Adipocyte (in vitro differentiated cells): ENCODE results near the gene ATG101.
"Not testable (repeated sequence)": the region's sequence is repeated elsewhere in the genome, so short reads cannot be mapped to it uniquely, and the experiment has no call there.

Experiments used
- DNase-seq: peaks from one replicate; pipeline ENCODE4 v3.0.0-alpha.2; 2015; ENCODE audit warnings: low read depth
- H3K27me3 ChIP-seq: replicated peaks from 2 replicates; pipeline ENCODE4 v1.7.0; 2013; ENCODE audit warnings: mild to moderate bottlenecking, low read length, moderate library complexity; ENCODE audit not compliant: control insufficient read depth, insufficient read depth
- H3K36me3 ChIP-seq: 2 replicates; pipeline ENCODE4 v1.7.0; 2013; ENCODE audit warnings: low read length, mild to moderate bottlenecking, moderate library complexity; ENCODE audit not compliant: control insufficient read depth, insufficient read depth, severe bottlenecking
- H3K4me1 ChIP-seq: 2 replicates; pipeline ENCODE4 v1.7.0; 2013; ENCODE audit warnings: mild to moderate bottlenecking, low read length, moderate library complexity; ENCODE audit not compliant: control insufficient read depth, insufficient read depth
- H3K4me3 ChIP-seq: 2 replicates; pipeline ENCODE4 v1.7.0; 2013; ENCODE audit warnings: mild to moderate bottlenecking, low read length, moderate library complexity
- H3K9ac ChIP-seq: 2 replicates; pipeline ENCODE4 v1.7.0; 2013; ENCODE audit warnings: mild to moderate bottlenecking, low read length, moderate library complexity
- H3K9me3 ChIP-seq: 2 replicates; pipeline ENCODE4 v1.7.0; 2013; ENCODE audit warnings: mild to moderate bottlenecking, low read length, moderate library complexity; ENCODE audit not compliant: control insufficient read depth

The ATG101 gene

DNA sequence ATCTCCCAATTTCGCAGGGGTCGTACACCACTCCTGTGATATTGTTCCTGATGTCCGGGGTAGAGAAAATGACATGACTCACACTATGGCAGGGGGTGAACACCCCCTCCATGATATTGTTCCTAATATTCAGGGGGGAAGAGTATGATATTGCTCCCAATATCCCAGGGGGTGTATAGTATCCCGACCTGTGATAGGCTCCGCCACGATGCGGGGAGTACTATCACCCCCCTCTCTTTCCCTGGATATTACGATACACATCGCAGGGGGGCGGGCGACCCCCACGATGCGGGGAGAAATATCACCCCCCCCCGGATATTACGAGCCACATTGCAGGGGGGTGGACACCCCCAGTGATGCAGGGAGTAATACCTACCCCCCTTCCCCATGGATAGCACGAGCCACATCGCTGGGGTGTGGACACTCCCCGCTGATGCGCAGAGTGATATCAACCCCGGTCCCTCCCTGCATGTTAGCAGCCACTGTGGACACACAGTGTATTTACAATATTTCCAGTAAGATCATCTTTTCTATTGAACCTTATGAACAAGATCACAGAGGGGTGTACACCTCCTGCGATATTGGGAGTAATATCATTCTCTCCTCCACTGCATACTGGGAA lies 27.4 kb downstream of the ATG101 start:
- Histone ChIP-seq H3K4me3 (no peak overlapping the region), H3K36me3 (no peaks in the 10 kb centered on the region), H3K4me1 (no peaks in the 10 kb centered on the region), H3K9me3 (peaks cover 3% of the 10 kb centered on the region), H3K27me3 (peaks cover 26% of the 10 kb centered on the region), H3K9ac (no peak overlapping the region)
- no peak for DNase-seq

DNA sequence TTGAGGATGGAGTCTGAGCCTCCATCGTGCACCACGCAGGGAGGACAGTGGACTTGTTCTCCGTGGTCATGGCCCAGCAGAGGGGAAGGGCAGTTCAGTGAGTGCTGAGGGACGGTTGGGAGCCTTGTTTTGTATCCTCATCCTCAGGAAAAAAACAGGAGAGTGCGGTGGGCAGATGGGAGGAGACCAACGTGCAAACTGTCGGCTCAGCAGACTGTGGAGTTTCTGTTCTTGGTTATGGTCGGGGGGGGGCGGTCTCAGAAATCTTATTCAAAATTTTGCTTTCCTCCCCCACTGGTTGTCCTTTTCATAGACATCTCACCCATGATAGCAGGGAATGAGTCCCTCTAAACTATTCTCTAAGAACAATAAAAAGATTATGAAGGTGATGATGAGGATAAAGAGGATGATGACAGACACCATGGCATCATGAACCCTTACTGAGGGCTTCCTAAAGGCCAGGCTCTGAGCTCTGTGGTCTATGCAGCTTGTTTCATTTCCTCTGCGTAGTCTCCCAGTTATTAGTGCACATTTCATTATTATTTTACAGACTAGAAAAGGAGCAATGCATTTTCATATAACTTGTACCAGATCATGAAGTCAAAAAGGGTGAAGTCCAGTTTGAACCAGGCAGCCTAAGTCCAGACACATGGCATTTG lies 34.8 kb downstream of the ATG101 start:
- not testable (repeated sequence) for H3K9me3 ChIP-seq, DNase-seq
- peaks cover 13% of the 10 kb centered on the region for H3K27me3 ChIP-seq

DNA sequence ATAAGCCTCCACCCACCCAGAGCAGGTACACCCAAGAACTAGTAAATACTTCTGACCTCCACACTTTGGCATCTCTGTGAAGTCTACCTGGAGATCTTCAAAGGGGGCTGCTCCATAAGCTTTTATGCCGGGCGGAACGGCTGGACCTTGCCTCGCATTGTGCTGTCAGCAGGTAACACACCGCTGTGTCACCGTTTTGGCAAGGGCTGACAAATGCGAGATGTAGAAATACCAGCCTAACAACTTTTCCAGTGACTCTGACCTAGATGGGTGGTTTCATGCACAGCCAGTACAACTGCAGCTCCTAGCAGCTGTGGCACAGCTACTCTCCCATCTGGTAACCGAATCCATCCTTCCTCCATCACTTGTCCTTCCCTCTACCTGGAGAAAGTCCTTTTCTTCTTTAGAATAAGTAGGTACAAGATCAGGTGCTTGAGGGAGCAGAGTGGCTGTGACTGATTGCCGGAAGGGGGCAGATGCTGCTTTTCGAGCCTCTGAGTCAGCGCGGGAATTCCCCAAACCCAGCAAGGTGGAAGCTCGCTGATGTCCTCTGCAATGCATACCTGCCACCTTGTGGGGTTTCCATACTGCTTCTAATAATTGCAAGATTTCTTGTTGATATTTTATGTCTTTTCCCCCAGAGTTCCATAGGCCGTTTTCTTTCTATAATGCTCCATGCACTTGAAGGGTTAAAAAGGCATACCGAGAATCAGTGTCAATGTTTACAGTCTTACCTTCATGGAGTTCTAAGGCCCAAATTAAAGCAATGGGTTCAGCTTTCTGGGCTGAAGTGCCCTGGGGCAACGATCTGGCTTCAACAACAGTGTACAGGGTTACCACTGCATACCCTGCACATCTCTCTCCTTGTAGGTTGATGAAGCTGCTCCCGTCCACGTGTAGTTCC lies 46.7 kb downstream of the ATG101 start:
- H3K27me3 ChIP-seq, result peaks cover 15% of the 10 kb centered on the region
- not testable (repeated sequence) for DNase-seq

More for the DNA sequence above, 34.8 kb downstream of the ATG101 start:
- H3K36me3 ChIP-seq, H3K4me3 ChIP-seq, H3K4me1 ChIP-seq, H3K9ac ChIP-seq: not testable (repeated sequence)

DNA sequence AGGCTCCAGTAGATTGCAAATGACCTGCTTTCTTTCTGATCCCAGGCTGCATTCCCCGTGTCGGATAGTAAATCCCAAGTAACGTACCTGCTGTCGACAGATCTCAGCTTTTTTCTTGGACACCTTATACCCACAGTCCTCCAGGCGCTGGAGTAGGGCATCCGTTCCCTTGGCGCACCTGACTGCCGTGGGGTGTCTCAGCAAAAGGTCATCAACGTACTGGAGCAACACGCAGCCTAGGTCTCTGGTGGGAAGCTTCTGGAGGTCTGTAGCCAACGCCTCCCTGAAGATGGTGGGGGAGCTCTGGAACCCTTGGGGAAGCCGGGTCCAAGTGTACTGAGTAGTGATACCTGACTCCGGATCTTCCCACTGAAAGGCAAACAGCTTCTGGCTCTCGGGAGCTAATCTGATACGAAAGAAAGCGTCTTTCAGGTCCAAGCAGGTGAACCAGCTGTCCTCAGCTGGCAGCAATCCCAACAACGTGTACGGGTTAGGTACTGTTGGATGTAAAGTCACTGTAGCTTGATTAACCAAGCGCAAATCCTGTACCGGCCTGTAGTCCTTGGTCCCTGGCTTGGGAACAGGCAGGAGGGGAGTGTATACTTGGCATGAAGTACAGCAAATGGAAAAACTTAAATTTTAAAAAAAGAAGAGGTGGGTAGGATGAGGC lies 48.2 kb downstream of the ATG101 start:
- not testable (repeated sequence) for H3K4me3 ChIP-seq, H3K36me3 ChIP-seq, DNase-seq, H3K9ac ChIP-seq, H3K27me3 ChIP-seq, H3K4me1 ChIP-seq, H3K9me3 ChIP-seq

More for the DNA sequence above, 46.7 kb downstream of the ATG101 start:
- H3K9ac ChIP-seq, H3K4me1 ChIP-seq, H3K36me3 ChIP-seq, H3K4me3 ChIP-seq, H3K9me3 ChIP-seq: not testable (repeated sequence)

DNA sequence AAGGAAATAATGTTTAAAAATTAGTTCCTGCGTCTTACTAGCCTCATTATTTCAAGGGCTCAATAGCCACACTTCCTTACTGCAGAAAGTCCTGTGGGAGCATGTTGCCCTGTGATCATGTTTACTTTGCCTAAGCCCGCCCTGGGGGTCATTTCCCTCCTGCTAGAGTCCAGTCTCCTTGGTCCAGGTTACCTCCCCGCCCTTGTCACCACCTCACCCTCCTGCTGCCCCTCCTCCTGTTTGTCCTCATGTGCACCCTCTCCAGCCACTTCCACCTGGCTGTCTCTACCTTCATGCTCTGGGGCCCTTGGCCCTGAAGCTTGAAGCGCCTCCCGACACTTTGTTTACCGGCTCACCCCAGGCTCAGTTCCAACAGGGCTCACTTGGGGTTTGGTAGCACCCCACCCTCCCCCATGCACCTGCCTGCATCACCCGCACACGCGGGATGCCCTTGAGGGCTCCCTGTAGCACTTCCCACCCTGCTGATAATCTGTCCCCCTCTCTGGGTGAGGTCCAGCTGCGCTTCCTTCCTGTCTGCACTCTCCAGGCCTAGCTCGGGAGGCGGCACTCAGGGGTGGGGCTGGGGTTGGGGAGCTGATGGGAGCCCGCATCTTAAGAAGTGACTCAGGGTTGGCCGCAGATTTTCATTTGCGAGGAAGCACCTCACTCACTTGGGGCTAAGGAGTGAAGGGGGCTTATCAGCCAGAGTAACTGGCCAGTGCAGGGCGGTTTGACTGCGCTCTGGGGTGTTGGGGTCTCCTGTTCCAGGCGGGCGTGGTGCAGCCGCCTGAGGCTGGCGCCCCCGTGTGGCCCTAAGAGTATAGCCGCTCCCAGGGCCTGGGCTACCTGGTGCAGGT lies 49.8 kb downstream of the ATG101 start:
- peak; percentile 28 for DNase-seq
- Histone ChIP-seq H3K9me3 (no peaks in the 10 kb centered on the region), H3K27me3 (peaks cover 8% of the 10 kb centered on the region), H3K9ac (no peak overlapping the region), H3K4me1 (no peaks in the 10 kb centered on the region), H3K36me3 (no peaks in the 10 kb centered on the region), H3K4me3 (no peak overlapping the region)

DNA sequence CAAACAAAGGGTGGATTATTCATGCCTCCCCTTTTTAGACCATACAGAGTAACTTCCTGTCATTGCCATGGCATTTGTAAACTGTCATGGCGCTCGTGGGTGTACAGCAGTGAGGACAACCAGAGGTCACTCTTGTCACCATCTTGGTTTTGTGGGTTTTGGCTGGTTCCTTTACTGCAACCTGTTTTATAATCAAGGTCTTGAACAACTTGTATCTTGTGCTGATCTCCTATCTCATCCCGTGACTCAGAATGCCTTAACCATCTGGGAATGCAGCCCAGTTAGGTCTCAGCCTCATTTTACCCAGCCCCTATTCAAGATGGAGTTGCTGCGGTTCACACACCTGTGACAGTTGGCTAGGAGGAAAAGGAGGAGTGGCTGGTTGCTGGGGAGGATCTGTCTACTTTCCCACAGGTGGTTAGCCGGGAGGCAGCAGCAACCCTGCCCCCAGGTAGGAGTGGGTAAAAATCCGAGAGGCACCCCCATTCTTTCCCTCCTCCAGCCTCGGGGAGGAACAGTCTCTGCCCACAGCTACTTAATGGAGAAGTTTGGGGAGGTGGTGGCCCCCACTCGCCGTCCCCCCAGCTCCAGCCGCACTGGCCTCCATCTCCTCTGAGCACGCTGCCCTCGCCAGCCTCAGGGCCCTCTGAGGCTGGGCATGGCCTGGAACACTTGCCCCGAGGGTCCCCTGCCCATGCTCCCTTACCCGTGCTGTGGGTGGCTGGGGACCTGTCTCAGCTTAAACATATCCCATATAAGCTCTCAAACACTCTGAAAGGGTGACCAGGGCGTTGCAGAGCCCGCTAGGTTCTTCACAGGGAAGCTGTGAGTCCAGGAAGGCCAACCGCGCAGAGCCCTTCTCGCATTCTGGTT lies 51.4 kb downstream of the ATG101 start:
- H3K27me3 ChIP-seq, result peaks cover 11% of the 10 kb centered on the region
- no peaks in the 10 kb centered on the region for H3K4me1 ChIP-seq
- H3K36me3 ChIP-seq, result no peaks in the 10 kb centered on the region
- DNase-seq, result no peak
- no peak overlapping the region for H3K4me3 ChIP-seq
- no peak overlapping the region for H3K9ac ChIP-seq
- H3K9me3 ChIP-seq, result no peaks in the 10 kb centered on the region

DNA sequence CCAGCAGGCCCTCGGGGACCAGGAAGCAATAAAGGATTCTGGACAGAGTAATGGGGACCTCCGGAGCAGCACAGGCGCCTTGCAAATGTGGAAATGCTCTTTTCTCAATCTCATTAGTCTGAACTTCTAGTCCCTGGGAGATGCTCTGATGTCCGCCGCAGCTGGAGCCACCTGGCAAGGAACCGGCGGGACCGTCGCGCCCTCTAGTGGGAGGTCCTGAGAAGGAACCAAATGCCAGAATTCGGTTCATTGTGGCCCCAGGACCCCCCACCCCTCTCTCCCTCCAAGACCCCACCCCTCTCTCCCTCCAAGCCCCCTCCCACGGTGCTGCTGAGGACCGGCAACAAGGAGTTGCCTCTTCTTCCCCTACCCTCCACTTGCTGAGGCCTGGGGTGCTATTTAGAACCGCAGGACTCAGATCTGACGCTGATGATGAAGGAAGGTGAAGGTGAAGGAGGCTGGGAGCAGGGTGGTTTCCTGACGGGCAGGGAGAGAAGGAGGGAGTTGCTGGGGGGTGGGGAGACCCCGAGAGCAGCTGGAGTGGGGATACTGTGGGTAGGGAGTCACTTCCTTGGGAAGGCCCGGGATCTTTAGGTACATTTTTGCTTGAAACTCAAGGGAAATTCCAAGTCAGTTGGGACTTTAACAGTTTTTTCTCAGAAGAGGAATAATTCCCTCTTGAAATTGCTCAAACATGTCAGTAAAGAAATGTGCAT lies 52.2 kb downstream of the ATG101 start:
- Histone ChIP-seq H3K9me3 (no peaks in the 10 kb centered on the region), H3K27me3 (peaks cover 11% of the 10 kb centered on the region), H3K4me1 (no peaks in the 10 kb centered on the region), H3K4me3 (no peak overlapping the region), H3K9ac (no peak overlapping the region), H3K36me3 (no peaks in the 10 kb centered on the region)
- peak; percentile 75 for DNase-seq

DNA sequence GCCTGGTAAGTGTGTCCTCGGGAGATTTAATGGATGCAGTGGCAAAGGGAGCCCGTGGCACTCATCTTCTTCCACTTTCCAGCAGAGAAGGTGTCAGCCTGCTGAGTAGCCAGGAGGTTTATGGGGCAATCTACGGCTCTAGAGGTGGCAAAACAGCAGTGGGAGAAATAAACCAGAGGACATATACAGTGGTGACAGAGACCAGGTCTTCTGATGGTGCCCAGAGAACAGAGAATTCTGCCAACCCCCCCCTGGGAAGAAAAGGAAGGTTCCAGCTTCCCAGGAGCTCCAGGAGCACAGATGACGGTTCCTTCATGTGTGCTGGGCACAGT lies 52.7 kb downstream of the ATG101 start:
- Histone ChIP-seq H3K9ac (no peak overlapping the region), H3K4me3 (no peak overlapping the region), H3K9me3 (no peaks in the 10 kb centered on the region), H3K27me3 (peaks cover 11% of the 10 kb centered on the region), H3K4me1 (no peaks in the 10 kb centered on the region), H3K36me3 (no peaks in the 10 kb centered on the region)
- DNase-seq, result no peak

DNA sequence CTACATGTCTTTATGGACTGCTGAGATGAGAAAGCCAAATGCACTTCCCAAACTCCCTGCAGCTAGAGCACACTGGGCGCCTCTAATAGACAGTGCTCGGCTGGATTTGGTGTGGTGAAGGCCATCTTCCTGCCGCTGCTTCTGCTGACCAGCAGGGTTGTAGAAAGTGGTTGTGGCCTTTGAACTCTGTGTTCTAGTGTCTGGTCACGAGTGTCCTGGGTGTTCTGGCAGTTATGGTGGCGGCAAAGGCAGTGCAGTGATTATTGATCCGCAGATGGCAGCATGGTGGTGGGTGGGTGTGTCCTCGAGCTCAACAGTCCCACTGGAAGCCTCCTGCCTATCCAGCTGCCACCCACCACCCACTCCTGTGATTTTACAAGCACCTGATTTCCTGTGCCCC lies 53.1 kb downstream of the ATG101 start:
- no peak overlapping the region for H3K4me3 ChIP-seq
- H3K27me3 ChIP-seq, result peaks cover 7% of the 10 kb centered on the region
- H3K4me1 ChIP-seq, result no peaks in the 10 kb centered on the region
- no peak for DNase-seq
- H3K9ac ChIP-seq, result no peak overlapping the region
- no peaks in the 10 kb centered on the region for H3K9me3 ChIP-seq
- no peaks in the 10 kb centered on the region for H3K36me3 ChIP-seq
